ENCODE measurements around the gene REEP1. TPM values are rescaled to one million over a fixed set of nuclear protein-coding genes. Genes with fewer than 3 reads are reported as not detected.
A peak's percentile ranks its signal among the peaks of the same experiment; 100 is the strongest.

Gene REEP1
- total and polyA plus RNA-seq, 2 experiments from 2014 or later, result 21.5 to 26.5 TPM

DNA sequence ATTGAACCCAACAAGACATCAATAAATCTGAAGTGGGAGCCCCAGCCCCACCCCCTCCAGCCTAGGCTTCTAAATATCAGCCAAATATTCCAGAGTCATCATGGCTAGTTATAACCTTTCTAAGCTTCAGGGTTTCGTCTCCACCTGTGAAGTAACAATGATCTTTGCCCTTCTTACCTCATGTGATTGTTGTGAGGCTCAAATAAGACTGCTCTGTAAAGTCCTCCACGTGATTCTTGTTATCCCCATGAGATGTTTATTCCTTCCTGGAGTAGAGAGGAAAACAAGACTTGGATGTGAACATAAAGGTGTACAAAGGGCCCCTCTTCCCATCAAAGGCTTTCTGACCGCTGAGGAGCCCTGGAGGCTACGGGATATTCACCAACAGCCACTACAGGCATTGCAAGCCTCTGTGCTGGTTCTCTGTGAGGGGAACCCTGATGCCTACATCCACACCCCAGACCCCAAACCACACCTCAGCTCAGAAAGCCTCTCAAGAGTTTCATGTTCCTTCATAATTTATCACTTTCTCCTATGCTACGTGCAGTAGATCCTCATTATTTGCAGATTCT lies 20.1 kb upstream of the REEP1 start:
- WGBS (ENCODE audit: low lambda C conversion rate, missing lambda C conversion rate), result 63% methylated on average over 5 of the region's 5 CpGs
- Histone ChIP-seq H3K4me1 (ENCODE audit: insufficient read depth) (peaks cover 5% of the 10 kb centered on the region), H3K9me3 (ENCODE audit: low read depth) (no peaks in the 10 kb centered on the region), H3K79me2 (no peaks in the 10 kb centered on the region), H3K4me3 (no peak overlapping the region), H3K27me3 (no peaks in the 10 kb centered on the region), H2AFZ (no peak overlapping the region), H3K4me2 (no peak overlapping the region), H3K9me2 (replicated peaks; ENCODE audit: insufficient read depth) (no peaks in the 10 kb centered on the region), H3K27ac (peak overlapping the region; percentile 78), H4K20me1 (ENCODE audit: insufficient read depth, poor library complexity, severe bottlenecking) (no peaks in the 10 kb centered on the region), H3K36me3 (replicated peaks; ENCODE audit: insufficient read depth, low read depth) (no peaks in the 10 kb centered on the region)
- no peak for TF ChIP-seq EZH2 (IDR thresholded peaks at IDR 0.05; ENCODE audit: borderline replicate concordance)
- TF ChIP-seq EZH2phosphoT487 (IDR thresholded peaks at IDR 0.05; ENCODE audit: low read depth, severe bottlenecking, unreplicated experiment), result no peak
- TF ChIP-seq, protein P1, sequence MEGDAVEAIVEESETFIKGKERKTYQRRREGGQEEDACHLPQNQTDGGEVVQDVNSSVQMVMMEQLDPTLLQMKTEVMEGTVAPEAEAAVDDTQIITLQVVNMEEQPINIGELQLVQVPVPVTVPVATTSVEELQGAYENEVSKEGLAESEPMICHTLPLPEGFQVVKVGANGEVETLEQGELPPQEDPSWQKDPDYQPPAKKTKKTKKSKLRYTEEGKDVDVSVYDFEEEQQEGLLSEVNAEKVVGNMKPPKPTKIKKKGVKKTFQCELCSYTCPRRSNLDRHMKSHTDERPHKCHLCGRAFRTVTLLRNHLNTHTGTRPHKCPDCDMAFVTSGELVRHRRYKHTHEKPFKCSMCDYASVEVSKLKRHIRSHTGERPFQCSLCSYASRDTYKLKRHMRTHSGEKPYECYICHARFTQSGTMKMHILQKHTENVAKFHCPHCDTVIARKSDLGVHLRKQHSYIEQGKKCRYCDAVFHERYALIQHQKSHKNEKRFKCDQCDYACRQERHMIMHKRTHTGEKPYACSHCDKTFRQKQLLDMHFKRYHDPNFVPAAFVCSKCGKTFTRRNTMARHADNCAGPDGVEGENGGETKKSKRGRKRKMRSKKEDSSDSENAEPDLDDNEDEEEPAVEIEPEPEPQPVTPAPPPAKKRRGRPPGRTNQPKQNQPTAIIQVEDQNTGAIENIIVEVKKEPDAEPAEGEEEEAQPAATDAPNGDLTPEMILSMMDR (IDR thresholded peaks at IDR 0.05; ENCODE audit: poor library complexity), result no peak
- peak; percentile 63 for DNase-seq (ENCODE audit: low spot score)

DNA sequence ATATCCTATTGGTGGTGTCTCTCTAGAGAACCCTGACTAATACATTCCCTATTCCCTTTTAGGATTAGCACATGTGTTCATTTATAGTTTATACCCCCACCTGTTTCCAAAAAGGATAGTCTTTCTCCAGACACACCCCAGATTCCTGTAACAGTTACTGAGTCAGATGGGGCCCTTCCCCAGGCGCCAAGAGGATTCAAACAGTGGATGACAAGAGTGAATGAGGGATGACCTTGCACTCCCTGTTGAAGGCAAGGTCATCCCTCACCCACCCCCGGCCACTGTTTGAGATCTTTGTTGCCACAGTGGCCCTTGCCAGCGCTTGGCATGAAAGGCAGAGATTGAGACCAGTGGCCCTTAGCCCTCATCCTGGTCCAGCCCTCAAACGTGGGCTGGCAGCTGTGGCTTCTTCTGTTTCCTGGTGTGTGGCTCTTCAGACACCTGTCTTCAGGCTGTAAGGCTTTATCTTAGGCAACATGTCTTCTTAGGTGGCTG lies 15.3 kb upstream of the REEP1 start:
- Histone ChIP-seq H2AFZ (no peak overlapping the region), H3K27ac (no peak overlapping the region), H3K9me3 (ENCODE audit: low read depth) (no peaks in the 10 kb centered on the region), H4K20me1 (ENCODE audit: insufficient read depth, poor library complexity, severe bottlenecking) (no peaks in the 10 kb centered on the region), H3K4me3 (no peak overlapping the region), H3K4me1 (ENCODE audit: insufficient read depth) (peaks cover 2% of the 10 kb centered on the region), H3K4me2 (no peak overlapping the region), H3K9me2 (replicated peaks; ENCODE audit: insufficient read depth) (no peaks in the 10 kb centered on the region), H3K27me3 (no peaks in the 10 kb centered on the region), H3K36me3 (replicated peaks; ENCODE audit: insufficient read depth, low read depth) (no peaks in the 10 kb centered on the region), H3K79me2 (no peaks in the 10 kb centered on the region)
- WGBS (ENCODE audit: low lambda C conversion rate, missing lambda C conversion rate), result 83% methylated on average over 4 of the region's 4 CpGs
- no peak for DNase-seq (ENCODE audit: low spot score)
- TF ChIP-seq EZH2phosphoT487 (IDR thresholded peaks at IDR 0.05; ENCODE audit: low read depth, severe bottlenecking, unreplicated experiment) (no peak), EZH2 (IDR thresholded peaks at IDR 0.05; ENCODE audit: borderline replicate concordance) (no peak)
- TF ChIP-seq, protein P1 (IDR thresholded peaks at IDR 0.05; ENCODE audit: poor library complexity), result no peak

DNA sequence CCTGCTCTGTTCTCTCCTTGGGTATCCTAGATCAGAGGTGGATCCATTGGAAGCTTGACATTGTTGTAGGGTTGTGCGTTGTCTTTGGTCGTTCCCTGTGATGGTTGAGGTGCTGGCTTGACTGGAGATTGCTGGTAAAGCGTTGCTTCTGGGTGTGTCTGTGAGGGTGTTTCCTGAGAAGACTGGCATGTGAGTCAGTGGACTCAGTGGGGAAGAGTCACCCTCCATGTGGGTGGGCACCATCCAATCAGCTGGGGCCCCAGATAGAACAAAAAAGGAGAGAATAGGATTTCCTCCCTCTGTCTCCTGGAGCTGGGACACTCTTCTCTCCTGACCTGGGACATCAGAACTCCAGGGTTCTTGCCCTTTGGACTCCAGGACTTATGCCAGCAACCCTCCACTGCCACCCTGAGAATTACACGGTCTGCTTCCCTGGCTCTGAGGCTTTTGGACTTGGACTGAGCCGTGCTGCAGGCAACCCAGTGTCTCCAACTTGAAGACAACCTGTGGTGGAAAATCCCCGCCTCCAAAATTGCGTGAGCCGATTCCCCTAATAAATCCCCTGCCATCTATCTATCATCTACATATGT lies 14.8 kb upstream of the REEP1 start:
- H3K27ac ChIP-seq, result no peak overlapping the region
- no peaks in the 10 kb centered on the region for H3K36me3 ChIP-seq (replicated peaks; ENCODE audit: insufficient read depth, low read depth)
- H4K20me1 ChIP-seq (ENCODE audit: insufficient read depth, poor library complexity, severe bottlenecking), result no peaks in the 10 kb centered on the region
- TF ChIP-seq, protein P1 (IDR thresholded peaks at IDR 0.05; ENCODE audit: poor library complexity), result no peak
- TF ChIP-seq EZH2 (IDR thresholded peaks at IDR 0.05; ENCODE audit: borderline replicate concordance) (no peak), EZH2phosphoT487 (IDR thresholded peaks at IDR 0.05; ENCODE audit: low read depth, severe bottlenecking, unreplicated experiment) (no peak)
- DNase-seq (ENCODE audit: low spot score), result no peak
- no peaks in the 10 kb centered on the region for H3K9me3 ChIP-seq (ENCODE audit: low read depth)
- H3K27me3 ChIP-seq, result no peaks in the 10 kb centered on the region
- no peak overlapping the region for H2AFZ ChIP-seq
- H3K4me1 ChIP-seq (ENCODE audit: insufficient read depth), result no peaks in the 10 kb centered on the region
- H3K4me2 ChIP-seq, result no peak overlapping the region
- H3K79me2 ChIP-seq, result no peaks in the 10 kb centered on the region
- H3K9me2 ChIP-seq (replicated peaks; ENCODE audit: insufficient read depth), result no peaks in the 10 kb centered on the region
- WGBS (ENCODE audit: low lambda C conversion rate, missing lambda C conversion rate), result 88% methylated on average over 8 of the region's 8 CpGs
- no peak overlapping the region for H3K4me3 ChIP-seq

All from hepatocyte (in vitro differentiated cells).